NCI-H1105 treated with DMSO at 0.1 percent for 48 hours (cell line): ENCODE measurements around the gene CHRNA7.

ENCODE experiments used
- DNase-seq: peaks from one replicate; lab custom pipeline; 2025; lab: John Stamatoyannopoulos, UW

Gene CHRNA7

DNA sequence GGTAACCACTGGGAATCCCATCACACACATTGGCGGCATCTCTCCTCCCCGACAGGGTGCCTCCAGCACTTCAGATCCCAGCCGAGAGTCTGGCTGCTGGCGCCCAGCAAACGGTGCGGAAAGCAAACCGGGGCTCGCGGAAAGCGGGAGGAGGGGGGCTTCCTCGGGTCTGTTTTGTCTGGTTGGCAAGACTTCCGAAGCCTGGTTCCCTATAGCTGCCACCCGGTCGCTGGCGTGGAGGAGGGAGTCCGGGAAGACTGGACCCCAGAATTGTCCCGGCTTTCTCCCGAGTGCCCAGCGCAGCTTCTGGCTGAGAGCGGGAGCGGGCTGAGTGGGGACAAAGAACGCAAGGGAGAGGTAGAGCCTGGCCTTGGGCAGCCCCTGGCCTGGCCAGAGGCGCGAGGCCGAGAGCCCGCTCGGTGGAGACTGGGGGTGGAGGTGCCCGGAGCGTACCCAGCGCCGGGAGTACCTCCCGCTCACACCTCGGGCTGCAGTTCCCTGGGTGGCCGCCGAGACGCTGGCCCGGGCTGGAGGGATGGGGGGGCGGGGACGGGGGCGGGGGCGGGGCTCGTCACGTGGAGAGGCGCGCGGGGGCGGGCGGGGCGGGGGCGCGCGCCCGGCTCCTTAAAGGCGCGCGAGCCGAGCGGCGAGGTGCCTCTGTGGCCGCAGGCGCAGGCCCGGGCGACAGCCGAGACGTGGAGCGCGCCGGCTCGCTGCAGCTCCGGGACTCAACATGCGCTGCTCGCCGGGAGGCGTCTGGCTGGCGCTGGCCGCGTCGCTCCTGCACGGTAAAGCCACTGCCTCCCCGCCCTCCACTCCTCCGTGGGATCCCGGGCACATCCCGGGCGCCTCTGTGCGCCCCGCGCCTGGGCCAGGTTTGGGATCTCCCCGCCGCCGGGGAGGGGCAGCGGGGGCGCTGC, at the start of gene CHRNA7:
TSS of gene CHRNA7 (plus strand) at position 654 of the 920 bp plus-strand sequence. CDS start at position 734, 80 bp downstream.
- DNase-seq, result peak; percentile 53

DNA sequence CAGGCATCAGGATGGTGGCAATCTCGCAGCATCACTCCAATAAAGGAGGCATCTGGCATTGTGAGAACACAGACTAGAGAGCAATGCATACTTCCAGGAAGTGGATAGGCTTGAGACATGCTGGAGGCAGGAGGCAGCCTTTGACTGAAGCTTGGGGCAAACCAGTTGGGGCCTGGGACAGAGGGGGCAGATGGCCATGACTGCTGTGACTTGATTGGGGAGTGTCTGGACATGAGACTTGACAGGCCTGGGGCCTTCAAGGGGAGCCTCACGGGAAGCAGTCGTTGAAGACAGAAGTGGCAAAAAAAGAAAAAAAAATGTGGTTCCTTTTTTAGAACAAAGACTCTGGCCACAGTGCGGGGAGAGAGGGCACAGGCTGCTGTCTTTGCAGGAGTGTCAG, 44.7 kb upstream of the CHRNA7 start:
- no peak for DNase-seq

DNA sequence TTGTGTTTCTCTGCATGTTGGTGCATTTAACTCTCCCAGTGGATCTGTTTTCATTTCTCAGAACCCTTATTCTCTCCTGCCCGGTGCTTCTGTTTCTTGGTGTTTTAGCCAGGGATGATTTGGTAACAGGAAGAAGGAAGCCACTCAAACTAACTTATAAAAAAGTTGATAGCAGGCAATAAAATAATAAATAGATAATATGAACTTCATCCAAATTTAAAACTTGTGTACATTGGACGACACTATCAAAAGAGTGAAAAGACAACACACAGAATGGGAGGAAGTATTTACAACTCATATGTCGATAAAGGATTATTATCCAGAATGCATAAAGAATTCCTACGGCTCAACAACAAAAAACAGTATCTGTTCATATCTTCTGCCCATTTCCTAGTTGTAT, 37.3 kb upstream of the CHRNA7 start:
- no peak for DNase-seq

DNA sequence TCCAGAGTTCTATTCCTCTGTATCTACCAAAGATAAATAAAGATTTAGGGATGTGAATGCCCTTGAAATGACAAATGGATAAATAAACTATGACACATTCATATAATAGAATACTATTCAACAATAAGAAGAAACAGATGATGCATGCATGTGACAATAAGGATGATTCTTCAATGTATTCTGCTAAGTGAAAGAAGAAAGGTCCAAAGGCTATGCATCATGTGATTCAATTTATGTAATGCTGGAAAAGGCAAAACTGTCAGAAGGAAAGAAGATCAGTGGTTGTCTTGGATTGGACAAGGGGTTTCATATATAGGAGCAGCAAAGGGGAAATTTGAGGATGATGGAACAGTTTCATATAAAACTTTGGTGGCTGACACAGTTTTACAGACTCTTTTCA, 32.6 kb upstream of the CHRNA7 start:
- DNase-seq, result no peak

DNA sequence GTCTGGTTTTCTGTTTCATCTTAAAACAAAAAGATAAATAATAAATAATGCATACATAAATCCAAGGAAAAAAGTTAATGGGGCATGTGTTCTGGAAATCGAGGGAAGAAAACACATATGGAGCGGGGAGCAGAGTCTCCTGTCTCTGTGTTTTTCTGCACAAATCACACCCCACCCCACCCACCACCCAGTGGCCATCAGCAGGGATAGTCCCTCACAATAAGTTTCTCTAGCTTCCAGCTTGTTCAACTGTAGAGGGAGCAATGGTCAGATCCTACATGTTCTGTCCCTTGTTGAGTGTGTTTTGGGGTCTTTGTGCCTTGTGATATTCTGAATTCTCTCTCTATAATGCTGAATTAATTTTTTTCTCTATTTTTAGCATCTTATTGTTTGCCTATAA, 26.8 kb upstream of the CHRNA7 start:
- DNase-seq, result no peak

DNA sequence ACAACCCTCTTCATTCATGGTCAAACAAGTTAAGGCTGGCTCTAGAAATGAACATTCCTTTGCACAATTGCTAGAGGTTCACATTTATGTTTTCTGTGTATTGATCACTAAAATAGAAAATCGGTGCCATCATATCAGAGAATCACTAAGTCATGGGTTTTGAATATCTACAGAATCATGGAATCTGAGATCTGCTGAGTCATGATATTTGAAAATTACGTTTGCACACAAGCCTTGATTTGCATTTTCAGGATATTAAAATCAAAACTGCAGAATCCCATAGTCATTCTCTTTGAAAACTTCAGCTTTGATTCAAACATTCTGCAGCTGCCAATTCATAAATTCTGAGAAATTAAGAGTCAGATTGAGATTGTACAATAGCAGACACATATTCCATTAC, 26.1 kb upstream of the CHRNA7 start:
- no peak for DNase-seq

DNA sequence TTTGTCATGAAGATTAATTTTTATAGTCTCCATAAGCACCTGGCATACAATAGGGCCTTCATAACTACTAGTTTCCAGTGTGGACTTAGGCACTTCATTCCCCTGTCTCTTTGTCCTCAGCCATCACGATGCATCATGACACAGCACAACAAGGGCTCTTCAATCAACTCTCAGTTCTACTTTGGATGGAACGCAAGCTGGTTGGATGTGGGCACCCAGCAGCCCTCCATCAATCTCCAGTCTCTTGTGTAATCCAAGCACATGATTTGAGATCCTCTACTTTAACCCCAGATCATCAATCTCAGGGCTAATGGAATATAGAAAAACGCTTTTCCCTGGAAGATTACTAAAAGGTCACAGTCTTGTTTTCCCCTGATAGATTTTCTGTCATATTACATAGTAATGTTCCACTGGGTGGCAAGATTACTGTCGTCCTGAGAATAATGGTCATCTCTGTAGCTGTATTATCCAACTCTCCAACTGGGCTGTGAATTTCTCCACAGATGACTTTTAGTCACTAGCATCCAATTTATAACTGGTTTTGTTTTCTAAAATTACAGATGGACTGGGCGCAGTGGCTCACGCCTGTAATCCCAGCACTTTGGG, 22.9 kb upstream of the CHRNA7 start:
- DNase-seq, result no peak

DNA sequence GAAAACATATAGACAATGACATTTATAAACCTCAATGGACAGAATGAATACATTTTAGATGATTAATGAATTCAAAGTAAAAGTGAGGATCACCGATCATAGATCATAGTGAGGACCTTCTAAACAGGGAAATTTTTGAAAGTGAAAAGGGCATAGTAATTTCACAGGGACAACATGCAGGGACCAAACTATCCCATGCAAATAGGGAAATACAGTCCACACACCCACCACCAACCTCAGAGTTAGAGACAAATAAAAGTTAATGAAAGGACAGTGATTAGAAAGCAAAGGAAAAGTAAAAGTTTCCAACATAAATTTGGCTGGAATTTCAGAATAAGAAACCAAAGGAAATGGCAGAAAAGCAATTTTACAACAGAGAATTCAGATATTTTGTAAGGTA, 15.4 kb upstream of the CHRNA7 start:
- no peak for DNase-seq

DNA sequence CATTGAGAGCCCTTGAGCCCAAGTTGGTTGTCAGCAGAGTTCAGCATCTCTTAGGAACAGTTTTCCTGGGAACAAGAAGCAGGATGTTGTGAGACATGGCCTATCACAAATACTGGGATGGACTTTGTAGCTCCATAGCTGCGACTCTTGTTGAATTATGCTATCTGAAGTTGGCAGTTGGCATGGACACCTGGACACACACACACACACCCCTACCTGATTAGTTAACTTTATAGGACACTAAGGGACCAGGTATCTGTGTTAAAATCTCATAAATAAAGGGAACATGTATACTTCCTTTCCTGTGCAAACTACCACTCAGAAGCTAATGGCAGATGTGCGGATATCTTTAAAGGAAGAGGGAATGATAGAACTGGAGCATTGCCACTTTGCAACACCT, 10.2 kb upstream of the CHRNA7 start:
- no peak for DNase-seq

DNA sequence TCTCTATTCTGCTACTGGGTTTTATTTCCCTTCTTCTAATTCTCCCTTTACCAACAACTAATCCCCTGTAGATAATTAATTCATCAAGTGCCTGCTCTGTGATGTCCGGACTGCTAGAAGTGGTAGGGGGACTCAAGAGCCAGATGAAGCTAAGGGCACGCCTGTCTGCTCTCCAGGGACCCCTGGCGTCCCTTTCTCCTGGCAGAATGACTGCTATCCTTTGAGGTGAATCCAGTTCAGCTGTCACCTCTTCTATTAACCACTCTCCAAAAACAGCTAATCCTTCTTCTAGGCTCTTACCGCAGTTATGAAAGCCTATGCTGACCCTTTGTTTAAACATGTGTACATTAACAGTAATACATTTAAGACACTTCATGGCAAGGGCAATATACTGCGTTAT, 1.4 kb upstream of the CHRNA7 start:
- peak; percentile 13 for DNase-seq

DNA sequence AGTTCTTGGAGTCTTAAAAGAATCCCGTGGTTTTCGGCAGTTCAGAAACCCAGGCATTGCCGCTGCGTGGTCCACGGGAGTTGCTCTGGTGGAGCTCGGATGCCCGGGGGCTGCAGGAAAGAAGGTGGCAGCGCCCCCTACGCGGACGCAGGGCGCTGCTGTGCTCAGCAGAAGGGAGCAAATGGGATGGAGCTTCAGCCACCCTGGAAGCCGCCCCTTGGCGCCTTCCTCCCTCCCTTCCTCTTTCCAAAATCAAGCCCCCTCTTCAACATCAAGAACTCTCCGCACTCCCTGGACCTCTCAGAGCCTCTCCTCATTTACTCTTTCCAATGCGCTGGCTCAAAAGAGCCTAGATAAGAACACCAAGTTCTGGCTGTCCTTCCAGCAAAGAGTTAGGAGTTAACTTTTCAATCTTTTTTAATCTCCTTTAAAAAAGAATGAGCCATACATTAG, 880 bp upstream of the CHRNA7 start:
- DNase-seq, result peak; percentile 61

DNA sequence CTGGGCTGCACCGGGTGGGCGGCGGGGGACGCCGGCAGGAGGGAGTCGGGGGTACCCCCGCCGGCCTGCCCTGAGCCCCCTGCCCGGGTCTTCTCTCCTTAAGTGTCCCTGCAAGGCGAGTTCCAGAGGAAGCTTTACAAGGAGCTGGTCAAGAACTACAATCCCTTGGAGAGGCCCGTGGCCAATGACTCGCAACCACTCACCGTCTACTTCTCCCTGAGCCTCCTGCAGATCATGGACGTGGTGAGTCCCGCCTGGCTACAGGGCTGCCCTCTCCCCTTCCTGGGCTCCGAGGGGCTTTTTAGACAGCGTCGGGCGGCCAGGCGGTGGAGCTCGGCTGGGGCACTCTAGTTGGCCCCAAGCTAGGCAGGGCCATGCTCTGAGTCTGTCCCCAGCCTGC, 480 bp downstream of the CHRNA7 start:
- no peak for DNase-seq

DNA sequence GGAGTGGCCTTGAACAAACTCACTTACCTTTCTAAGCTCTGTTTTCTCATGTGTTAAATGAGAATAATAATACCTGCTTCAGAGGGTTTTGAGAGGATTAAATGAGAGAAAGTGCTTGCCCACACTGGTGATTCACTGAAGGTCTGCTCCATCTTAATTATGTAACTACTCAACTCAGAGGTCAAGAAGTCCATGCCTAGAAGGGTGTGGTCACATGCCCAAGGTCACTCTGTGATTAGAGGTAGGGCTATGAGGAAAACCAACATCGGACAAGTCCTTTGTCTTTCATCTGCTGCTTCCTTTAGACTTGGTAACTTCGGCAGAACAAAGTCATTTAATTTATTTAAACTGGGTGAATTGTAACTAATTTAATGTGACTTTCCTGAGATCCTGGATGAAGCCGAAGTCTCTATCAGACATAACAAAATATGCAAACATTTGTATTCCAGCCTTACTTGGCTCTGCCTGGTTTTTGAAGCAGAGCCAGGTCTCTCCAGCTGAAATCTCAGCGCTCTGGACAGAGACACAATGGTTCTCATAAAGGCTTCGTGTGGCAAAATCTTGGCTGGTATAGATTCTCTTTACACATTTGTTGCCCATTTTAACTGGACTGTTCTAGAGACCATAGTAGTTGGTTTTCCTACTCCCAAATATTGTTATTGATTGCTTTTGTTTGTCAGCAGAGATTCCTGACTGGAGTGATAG, 3.0 kb downstream of the CHRNA7 start:
- DNase-seq, result no peak

DNA sequence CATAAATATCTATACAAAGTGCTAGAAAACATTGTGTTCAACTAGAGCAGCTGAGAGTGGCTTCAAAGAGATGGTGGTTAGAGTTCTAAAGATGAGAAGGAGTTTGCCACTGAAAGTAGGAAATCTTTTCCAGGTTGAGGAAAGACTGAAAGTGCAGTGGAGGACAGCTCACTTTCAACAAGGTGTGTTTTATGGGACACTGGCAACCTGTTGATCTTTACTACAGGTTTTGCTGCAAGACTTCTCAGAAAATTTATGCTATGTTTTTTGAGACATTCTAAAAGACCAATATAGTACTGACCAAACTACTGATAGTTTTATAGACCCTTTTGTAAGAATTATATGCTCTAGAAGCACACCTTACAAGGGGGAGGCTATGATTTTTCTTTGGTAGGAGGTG, 3.8 kb downstream of the CHRNA7 start:
- DNase-seq, result no peak

DNA sequence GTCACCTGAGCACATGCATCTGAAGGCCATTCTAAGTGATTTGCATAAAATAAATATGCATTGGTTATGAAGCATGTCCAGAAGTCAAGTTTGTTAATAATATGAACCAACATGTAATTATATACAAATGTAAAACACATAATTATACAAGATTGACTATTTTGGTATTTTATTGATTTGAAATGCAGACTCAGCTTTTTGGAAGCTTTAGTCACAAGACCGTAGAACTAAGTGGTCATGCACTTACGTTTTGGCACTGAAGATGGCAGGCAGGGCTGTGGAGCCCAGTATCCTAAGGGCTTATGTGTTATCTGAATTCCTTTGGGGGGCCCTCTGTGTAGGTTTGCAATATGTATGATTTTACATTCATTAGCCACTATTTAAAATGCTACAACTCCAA, 5.0 kb downstream of the CHRNA7 start:
- DNase-seq, result no peak

DNA sequence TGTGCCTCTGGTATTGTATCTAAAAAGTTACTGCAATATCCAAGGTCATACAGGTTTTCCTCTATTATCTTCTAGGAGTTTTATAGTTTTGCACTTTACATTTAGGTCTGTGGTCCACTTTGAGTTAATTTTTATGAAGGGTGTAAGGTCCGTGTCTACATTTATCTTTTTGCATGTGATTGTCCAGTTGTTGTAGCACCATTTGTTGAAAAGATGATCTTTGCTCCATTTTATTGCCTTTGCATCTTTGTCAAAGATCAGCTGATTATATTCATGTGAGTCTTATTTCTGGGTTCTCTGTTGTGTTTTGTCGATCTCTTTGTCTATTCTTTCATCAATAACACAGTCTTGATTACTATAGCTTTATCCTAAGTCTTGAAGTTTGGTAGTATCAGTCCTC, 6.7 kb downstream of the CHRNA7 start:
- no peak for DNase-seq

DNA sequence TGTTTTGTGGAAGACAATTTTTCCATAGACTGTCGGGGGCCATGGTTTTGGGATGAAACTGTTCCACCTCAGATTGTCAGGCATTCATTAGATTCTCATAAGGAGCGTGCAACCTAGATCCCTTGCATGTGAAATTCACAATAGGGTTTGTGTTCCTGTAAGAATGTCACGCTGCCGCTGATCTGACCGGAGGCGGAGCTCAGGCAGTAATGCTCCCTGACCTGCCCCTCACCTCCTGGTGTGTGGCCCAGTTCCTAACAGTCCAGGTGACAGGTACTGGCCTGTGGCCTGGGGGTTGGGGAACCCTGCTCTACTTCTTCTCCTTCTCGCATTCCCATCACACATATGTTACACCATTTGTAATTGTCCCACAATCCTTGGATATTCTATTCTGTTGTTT, 11.0 kb downstream of the CHRNA7 start:
- DNase-seq, result no peak

DNA sequence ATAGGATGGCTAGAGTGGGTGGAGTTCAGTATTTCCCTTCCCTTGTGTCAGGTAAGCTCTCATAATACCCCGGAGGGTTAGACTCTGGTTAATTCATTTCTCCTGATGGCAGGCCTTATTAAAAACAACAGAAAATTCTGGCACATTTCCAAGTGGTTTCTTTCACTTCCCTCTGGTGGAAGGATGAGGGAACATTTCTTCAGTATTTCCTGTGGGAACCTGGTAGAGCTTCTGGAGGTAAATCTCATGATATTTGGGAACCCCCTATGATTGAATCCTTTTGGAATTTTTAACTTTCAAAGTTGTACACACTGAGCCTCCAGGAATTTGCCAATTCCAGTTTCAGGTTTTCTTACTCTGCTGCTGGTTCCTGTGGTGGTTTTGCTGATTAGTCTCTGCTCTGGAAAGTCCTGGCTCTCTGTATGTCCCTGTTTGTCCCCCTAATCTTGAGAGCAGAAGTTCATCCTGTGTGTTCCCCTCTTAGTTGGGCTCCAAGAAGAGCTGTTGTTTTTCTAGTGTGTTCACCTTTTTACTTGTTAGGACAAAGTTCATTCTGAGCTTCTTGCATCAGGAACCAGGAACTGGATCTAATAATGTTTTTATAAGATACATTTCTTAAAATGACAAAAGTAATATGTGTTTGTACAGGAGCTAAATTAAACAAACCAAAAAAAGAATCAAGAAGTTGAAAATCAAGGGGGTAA, 12.1 kb downstream of the CHRNA7 start:
- DNase-seq, result peak; percentile 19

DNA sequence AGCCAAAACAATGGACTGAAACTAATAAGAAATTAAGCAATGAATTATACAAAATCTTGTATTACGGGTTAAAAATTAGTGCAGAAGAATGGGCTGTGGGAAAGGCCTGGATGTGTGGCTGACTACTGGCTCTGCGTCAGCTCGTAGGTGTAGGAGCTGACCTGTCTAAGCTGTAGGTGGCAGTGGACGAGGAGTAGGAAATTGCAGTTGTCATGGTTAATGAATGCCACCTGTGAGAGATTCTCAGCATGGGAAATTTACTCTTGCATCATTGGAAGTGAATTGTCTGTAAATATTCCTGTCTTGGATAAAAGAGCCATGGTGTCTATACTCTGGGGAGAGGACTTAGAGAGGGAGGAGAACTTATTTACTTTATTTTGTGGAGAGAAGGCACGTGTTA, 23.4 kb downstream of the CHRNA7 start:
- DNase-seq, result no peak

DNA sequence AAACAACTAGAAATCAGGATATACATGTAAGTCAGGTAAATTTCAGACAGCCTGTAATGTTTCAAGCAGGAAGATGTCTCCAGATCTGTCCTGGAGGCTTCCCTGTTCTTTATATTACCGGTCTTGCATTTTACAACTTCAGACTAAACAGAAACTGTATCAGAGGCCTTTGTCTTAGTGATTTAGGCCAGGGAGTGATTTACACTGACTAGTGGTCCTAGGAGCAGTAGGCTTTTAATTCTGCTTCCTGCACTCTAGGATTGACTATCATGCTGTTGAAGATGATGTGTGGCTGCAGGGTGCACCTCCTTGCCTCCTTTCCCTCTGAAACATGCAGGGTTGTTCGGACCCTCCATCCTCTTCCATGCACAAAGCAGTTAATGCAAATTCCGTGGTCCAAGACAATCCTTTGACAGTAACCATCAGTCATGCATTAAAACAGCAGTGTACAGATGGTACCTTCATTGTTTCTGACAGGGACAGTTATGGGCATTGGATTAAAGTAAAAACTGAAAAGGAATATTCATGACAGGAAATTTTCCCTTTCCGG, 27.6 kb downstream of the CHRNA7 start:
- no peak for DNase-seq

DNA sequence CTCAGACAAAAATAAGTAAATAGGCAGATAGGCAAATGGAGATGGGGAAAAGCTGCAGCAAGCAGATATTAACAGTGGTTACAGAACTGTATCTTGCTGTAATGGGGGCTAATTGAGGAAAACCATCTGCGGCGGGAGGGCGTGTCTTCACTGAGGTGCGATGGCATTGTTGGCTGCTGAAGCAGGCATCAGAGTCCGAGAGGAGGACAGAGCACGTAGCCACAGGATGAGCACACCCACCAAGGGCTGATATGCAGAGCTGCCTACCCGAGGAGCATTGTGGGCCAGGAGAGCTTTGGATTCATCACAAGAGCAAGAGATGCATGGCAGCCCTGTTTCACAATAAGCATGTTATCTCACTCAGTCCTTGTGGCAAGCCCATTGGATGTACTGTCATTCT, 30.4 kb downstream of the CHRNA7 start:
- no peak for DNase-seq

DNA sequence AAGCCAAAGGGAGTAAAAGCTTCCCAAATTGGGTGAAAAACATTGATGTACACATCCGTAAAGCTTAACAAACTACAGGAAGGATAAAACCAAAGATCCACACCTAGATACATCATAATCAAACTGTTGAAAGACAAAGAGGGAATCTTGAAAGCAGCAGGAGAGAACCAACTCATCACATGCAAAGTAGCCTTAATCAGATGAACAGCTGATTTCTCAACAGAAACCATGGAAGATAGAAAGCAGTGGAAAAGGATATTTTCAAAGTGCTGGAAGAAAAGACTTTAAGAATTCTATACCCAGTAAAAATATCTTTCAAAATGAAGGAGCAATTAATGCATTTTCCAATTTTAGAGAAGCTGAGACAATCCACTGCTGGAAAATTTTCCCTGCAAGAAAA, 36.8 kb downstream of the CHRNA7 start:
- no peak for DNase-seq
